Panc1 (cell line): ENCODE measurements around the gene RFTN1. TPM values are rescaled to one million over a fixed set of nuclear protein-coding genes. Genes with fewer than 3 reads are reported as not detected.

ENCODE experiments used
- ATAC-seq: fragments of 200-7000 bp; cut with Tn5 transposase; 2 replicates; pipeline ENCODE4 v1.9.1; 2020; ENCODE audit warnings: mild to moderate bottlenecking, moderate library complexity
- BruUV-seq: library from RNA; stranded (reverse); fragments of 400-500 nt; replicated peaks from 2 replicates; lab custom pipeline; 2021; lab: Mats Ljungman, UMichigan
- CTCF ChIA-PET: fragments of 300-600 bp; sonication (Branson Sonifier 250); formaldehyde crosslinking; loops from one replicate; lab custom pipeline; 2022; ENCODE audit warnings: antibody characterized with exemption; lab: Charles Lee
- POLR2A ChIA-PET: fragments of 300-600 bp; sonication (Branson Sonifier 250); formaldehyde crosslinking; loops from one replicate; lab custom pipeline; 2022; ENCODE audit warnings: antibody characterized with exemption; lab: Charles Lee
- DNase-seq: peaks from one replicate; pipeline ENCODE4 v3.0.0-alpha.2; 2010; ENCODE audit warnings: low read depth, low spot score
- H3K27ac ChIP-seq: 2 replicates; pipeline ENCODE4 v1.5.1; 2011; ENCODE audit warnings: mild to moderate bottlenecking, low read length, inconsistent platforms
- H3K27me3 ChIP-seq: fragments of 200-500 bp; sonication (Bioruptor generic); 2 replicates; pipeline ENCODE4 v1.6.0; 2014; ENCODE audit warnings: low read length, inconsistent platforms; ENCODE audit not compliant: control insufficient read depth, insufficient read depth
- H3K36me3 ChIP-seq: fragments of 200-500 bp; sonication (Bioruptor generic); 2 replicates; pipeline ENCODE4 v1.5.1; 2014; ENCODE audit warnings: inconsistent platforms, mild to moderate bottlenecking, low read length, moderate library complexity; ENCODE audit not compliant: control insufficient read depth, insufficient read depth
- H3K4me1 ChIP-seq: 2 replicates; pipeline ENCODE4 v1.5.1; 2011; ENCODE audit warnings: inconsistent platforms, mild to moderate bottlenecking, low read length, moderate library complexity; ENCODE audit not compliant: control insufficient read depth, insufficient read depth
- H3K4me3 ChIP-seq, 2 experiments: 2 replicates each; pipeline ENCODE4 v1.5.1; 2011 to 2012; ENCODE audit warnings: low read depth in 2 of 2, low read length in 2 of 2, mild to moderate bottlenecking in 2 of 2, inconsistent platforms in 1 of 2, moderate library complexity in 1 of 2
- H3K9me3 ChIP-seq: fragments of 200-500 bp; sonication (Bioruptor generic); 2 replicates; pipeline ENCODE4 v1.5.1; 2014; ENCODE audit warnings: low read depth, mild to moderate bottlenecking, inconsistent platforms, low read length, moderate library complexity; ENCODE audit not compliant: control insufficient read depth, insufficient read depth
- POLR2AphosphoS5 ChIP-seq: IDR thresholded peaks from 2 replicates; pipeline ENCODE4 v1.6.1; 2012; ENCODE audit warnings: mild to moderate bottlenecking, low read depth, low read length, moderate library complexity
- SIN3A ChIP-seq: IDR thresholded peaks from 2 replicates; pipeline ENCODE4 v1.6.1; 2012; ENCODE audit warnings: low read depth, mild to moderate bottlenecking, low read length, moderate library complexity, borderline replicate concordance; ENCODE audit not compliant: insufficient read depth
- TCF7L2 ChIP-seq: IDR thresholded peaks from 2 replicates; pipeline ENCODE4 v1.6.1; 2011; ENCODE audit warnings: mild to moderate bottlenecking, low read depth, low read length, inconsistent platforms
- in situ Hi-C: cut with HindIII; loops from 2 replicates; pipeline ENCODE4 v1.10.0; 2016; ENCODE audit warnings: low sequenced_read_pairs, low pct_unique_long_range_greater_than_20kb
- intact Hi-C: fragments of 100-400 bp; cut with micrococcal nuclease; formaldehyde crosslinking; loops from one replicate; pipeline ENCODE4 v1.10.0; 2022; ENCODE audit not compliant: unreplicated experiment
- total RNA-seq: library from RNA; stranded (reverse); gene quantifications from one replicate; pipeline ENCODE4 v1.2.1, GENCODE V29; 2021; ENCODE audit not compliant: unreplicated experiment
- TF ChIP-seq, protein P1 (sequence below), 2 experiments: IDR thresholded peaks; 2 replicates each; pipeline ENCODE4 v1.6.1; 2011 to 2012; ENCODE audit warnings: low read depth in 2 of 2, control low read depth in 1 of 2, low read length in 1 of 2, mild to moderate bottlenecking in 1 of 2, moderate library complexity in 1 of 2; ENCODE audit not compliant: insufficient read depth in 1 of 2
- TF ChIP-seq, protein P2 (sequence below): fragments of 450-650 bp; IDR thresholded peaks from 2 replicates; pipeline ENCODE4 v1.5.1; 2017; ENCODE audit warnings: mild to moderate bottlenecking

The RFTN1 gene
- total RNA-seq, 1 experiment from 2014 or later: 0.90 TPM

GRCh38 chr3:16328124-16328523 lies 185.4 kb downstream of the RFTN1 start:
- intact Hi-C loops (no loop called here), in situ Hi-C loops (no loop called here)
- H3K4me1 ChIP-seq: no peaks in the 10 kb centered on the region
- no peaks in the 10 kb centered on the region for H3K27me3 ChIP-seq
- ChIA-PET POLR2A (no interaction called here), CTCF (no interaction called here)
- BruUV-seq: no TSS peak
- H3K27ac ChIP-seq: no peak overlapping the region
- H3K36me3 ChIP-seq: no peaks in the 10 kb centered on the region
- DNase-seq: no peak
- no peak overlapping the region for H3K4me3 ChIP-seq
- no peak for ATAC-seq
- TF ChIP-seq, protein P1, sequence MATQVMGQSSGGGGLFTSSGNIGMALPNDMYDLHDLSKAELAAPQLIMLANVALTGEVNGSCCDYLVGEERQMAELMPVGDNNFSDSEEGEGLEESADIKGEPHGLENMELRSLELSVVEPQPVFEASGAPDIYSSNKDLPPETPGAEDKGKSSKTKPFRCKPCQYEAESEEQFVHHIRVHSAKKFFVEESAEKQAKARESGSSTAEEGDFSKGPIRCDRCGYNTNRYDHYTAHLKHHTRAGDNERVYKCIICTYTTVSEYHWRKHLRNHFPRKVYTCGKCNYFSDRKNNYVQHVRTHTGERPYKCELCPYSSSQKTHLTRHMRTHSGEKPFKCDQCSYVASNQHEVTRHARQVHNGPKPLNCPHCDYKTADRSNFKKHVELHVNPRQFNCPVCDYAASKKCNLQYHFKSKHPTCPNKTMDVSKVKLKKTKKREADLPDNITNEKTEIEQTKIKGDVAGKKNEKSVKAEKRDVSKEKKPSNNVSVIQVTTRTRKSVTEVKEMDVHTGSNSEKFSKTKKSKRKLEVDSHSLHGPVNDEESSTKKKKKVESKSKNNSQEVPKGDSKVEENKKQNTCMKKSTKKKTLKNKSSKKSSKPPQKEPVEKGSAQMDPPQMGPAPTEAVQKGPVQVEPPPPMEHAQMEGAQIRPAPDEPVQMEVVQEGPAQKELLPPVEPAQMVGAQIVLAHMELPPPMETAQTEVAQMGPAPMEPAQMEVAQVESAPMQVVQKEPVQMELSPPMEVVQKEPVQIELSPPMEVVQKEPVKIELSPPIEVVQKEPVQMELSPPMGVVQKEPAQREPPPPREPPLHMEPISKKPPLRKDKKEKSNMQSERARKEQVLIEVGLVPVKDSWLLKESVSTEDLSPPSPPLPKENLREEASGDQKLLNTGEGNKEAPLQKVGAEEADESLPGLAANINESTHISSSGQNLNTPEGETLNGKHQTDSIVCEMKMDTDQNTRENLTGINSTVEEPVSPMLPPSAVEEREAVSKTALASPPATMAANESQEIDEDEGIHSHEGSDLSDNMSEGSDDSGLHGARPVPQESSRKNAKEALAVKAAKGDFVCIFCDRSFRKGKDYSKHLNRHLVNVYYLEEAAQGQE (IDR thresholded peaks at IDR 0.05; ENCODE audit: insufficient read depth in 1 of 2, low read depth in 2 of 2, low read length in 1 of 2): no peak
- TF ChIP-seq, protein P2, sequence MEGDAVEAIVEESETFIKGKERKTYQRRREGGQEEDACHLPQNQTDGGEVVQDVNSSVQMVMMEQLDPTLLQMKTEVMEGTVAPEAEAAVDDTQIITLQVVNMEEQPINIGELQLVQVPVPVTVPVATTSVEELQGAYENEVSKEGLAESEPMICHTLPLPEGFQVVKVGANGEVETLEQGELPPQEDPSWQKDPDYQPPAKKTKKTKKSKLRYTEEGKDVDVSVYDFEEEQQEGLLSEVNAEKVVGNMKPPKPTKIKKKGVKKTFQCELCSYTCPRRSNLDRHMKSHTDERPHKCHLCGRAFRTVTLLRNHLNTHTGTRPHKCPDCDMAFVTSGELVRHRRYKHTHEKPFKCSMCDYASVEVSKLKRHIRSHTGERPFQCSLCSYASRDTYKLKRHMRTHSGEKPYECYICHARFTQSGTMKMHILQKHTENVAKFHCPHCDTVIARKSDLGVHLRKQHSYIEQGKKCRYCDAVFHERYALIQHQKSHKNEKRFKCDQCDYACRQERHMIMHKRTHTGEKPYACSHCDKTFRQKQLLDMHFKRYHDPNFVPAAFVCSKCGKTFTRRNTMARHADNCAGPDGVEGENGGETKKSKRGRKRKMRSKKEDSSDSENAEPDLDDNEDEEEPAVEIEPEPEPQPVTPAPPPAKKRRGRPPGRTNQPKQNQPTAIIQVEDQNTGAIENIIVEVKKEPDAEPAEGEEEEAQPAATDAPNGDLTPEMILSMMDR: no peak
- no peak for TF ChIP-seq POLR2AphosphoS5
- no peak for TF ChIP-seq TCF7L2
- no peak for TF ChIP-seq SIN3A
- no peaks in the 10 kb centered on the region; the same call in 1 of the 2 replicates for H3K9me3 ChIP-seq

DNA sequence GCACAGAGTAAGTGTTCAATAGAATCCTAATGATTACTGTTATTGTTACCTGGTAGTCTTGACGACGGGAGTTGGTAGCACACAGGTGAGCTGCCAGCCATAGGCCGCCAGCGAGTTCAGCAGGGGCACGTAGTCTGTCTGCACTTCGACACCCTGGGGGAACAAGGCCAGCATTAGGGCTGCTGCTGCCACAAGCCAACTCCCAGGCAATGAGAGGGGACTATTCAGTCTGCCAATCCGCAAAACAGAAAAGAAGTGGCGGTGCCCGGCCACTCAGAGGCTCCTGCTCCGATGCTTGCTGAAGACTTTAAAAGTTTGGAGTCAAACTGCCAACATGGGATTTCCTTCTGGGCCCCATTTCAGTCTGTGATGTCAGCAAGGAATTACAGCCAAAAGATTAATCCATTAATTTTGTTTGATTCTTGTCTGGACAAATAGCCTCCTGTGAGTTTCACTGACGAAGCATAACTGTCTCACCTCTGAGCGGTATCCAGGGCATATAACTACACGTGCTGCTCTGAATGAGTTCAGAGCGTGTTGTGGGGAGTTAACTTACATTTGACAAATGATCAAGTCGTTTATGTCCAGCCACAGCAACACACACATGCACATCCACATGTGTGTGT lies 186.7 kb downstream of the RFTN1 start:
- TF ChIP-seq TCF7L2: no peak
- TF ChIP-seq, protein P2: no peak
- TF ChIP-seq SIN3A: no peak
- TF ChIP-seq POLR2AphosphoS5: no peak
- TF ChIP-seq, protein P1 (IDR thresholded peaks at IDR 0.05; ENCODE audit: insufficient read depth in 1 of 2, low read depth in 2 of 2, low read length in 1 of 2): no peak
- Histone ChIP-seq H3K4me3 (no peak overlapping the region), H3K27ac (no peak overlapping the region), H3K36me3 (no peaks in the 10 kb centered on the region), H3K9me3 (no peaks in the 10 kb centered on the region; the same call in 1 of the 2 replicates), H3K4me1 (no peaks in the 10 kb centered on the region), H3K27me3 (no peaks in the 10 kb centered on the region)
- in situ Hi-C loops: no loop called here
- no TSS peak for BruUV-seq
- CTCF ChIA-PET: no interaction called here
- DNase-seq (no peak), ATAC-seq (no peak)
- intact Hi-C loops: no loop called here
- POLR2A ChIA-PET: no interaction called here
